Measurements from ENCODE around the gene CD302.

GRCh38 chr2:159759577-159759976, 38.4 kb downstream of the CD302 start:
- TF ChIP-seq CTCF (IDR thresholded peaks at IDR 0.05 in 4 of 5, conservative IDR thresholded peaks at IDR 0.05 in 1 of 5), result no peak
- no peak for TF ChIP-seq POLR2A (IDR thresholded peaks at IDR 0.05)
